Lower leg skin (tissue), 4 donors: ENCODE data around the gene FAM53B. TPM values are rescaled to one million over a fixed set of nuclear protein-coding genes. Genes with fewer than 3 reads are reported as not detected.
A peak's percentile ranks its signal among the peaks of the same experiment; 100 is the strongest.

ENCODE experiments used
- DNase-seq, 2 donors: peaks; one replicate each; pipeline ENCODE4 v3.0.0-alpha.2; 2019; ENCODE audit warnings: low spot score in 2 of 2
- H3K4me3 ChIP-seq: fragments of 200-600 bp; sonication (generic); 2 replicates; pipeline ENCODE4 v1.5.1; 2017; ENCODE audit warnings: mild to moderate bottlenecking, low read depth; ENCODE audit not compliant: poor library complexity, severe bottlenecking
- CTCF ChIP-seq, 3 donors: fragments of 450-650 bp; IDR thresholded peaks; one replicate each; pipeline ENCODE4 v1.5.1; 2016; ENCODE audit warnings: antibody characterized with exemption in 3 of 3, mild to moderate bottlenecking in 3 of 3, moderate library complexity in 2 of 3
- POLR2A ChIP-seq, 2 donors: fragments of 450-650 bp; IDR thresholded peaks; one replicate each; pipeline ENCODE4 v1.6.1; 2016 to 2017; ENCODE audit warnings: antibody characterized with exemption in 2 of 2, mild to moderate bottlenecking in 1 of 2, moderate library complexity in 1 of 2
- WGBS, 2 donors: methylation state at CpG; one replicate each; pipeline ENCODE4 v1.1.5; 2018; 5-methylcytosine and 5-hydroxymethylcytosine counted together
- intact Hi-C: fragments of 100-400 bp; cut with DNase I; formaldehyde crosslinking; loops from one replicate; pipeline ENCODE4 v1.15.0; 2023; ENCODE audit warnings: low total_unique reads
- total RNA-seq, 4 donors: library from RNA; depleted of rRNA; stranded (reverse); fragments of >200 nt; gene quantifications; one replicate each; pipeline ENCODE4 v1.1.0, GENCODE V29; 2016

FAM53B gene
- total RNA-seq, 4 donors from 2014 or later = 41.5 to 69.1 (median 58.2) TPM

DNA sequence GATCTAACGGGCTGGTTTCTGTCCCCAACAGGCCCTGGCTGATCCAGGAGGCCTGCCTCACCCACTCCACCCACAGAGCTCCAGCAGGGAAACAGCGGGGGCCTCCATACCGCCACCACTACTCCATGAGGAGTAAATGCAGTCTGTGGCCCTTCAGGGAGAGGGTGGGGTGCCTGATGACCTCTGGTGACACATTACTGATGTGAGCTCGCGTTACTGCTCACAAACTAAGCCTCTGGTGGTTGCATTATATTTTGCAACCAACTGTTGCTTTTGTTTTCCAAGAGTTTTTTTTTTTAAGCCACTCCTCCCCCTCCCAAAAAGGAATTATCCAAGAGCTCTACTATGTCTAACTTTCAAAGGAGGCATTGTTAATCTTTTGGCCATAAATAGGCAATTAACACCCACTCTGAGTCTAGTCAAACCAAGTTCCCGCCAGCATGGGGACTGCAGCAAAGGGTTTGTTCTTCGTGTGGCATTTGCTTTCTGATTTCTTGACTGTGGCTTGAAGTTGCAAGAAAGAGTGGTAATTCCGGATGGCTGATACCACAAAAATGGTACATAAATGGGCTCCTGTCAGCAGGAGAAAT, 72.6 kb downstream of the FAM53B start:
- no peak overlapping the region for H3K4me3 ChIP-seq
- intact Hi-C loops = no loop called here
- DNase-seq = peak in 1 of 2 donors; percentile 74
- 31 to 35% methylated on average over 8 of the region's 8 CpGs for WGBS, 2 donors
- no peak for TF ChIP-seq CTCF (IDR thresholded peaks at IDR 0.05)
- no peak for TF ChIP-seq POLR2A (IDR thresholded peaks at IDR 0.05)

GRCh38 chr10:124670849-124671248, 73.3 kb downstream of the FAM53B start:
- WGBS, 2 donors = 74 to 84% methylated on average over 13 of the region's 13 CpGs
- H3K4me3 ChIP-seq = no peak overlapping the region
- TF ChIP-seq POLR2A (IDR thresholded peaks at IDR 0.05) (no peak), CTCF (IDR thresholded peaks at IDR 0.05) (no peak)
- intact Hi-C loops = no loop called here
- no peak for DNase-seq

DNA sequence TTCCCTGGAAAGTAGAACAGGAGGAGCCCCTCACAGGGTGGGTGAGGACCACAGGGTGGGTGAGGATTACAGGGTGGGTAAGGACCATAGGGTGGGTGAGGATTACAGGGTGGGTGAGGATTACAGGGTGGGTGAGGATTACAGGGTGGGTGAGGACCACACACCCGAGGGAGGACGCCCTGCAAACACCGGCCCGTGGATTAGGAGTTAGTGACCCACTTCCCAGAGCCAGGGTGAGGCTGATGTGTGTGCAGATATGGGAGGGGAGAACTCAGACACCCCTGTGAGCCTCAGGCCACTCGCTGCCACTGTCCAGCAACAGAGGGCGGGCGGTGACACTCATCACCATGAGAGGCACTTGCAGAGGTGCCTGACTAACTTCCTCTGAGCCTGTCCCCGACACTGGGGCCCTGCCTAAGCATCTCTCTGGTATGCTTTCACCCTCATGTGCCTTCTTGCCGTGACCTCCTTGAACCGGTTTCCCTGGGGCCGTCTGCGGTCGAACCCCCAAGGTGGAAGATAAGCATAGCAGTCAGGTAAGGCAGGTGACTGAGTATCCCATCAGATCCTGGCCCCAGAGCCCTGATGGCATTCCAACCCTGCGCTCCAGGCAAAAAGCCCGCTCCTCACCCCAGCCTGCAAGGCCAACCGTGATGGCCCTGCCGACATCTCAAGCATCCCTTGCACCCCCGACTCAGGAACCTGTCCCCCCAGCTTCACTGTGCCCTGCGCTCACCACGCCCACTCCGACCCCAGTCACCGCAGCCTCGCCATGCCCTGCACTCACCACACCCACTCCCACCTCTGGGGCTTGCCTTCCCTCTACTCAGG, 74.1 kb downstream of the FAM53B start:
- 82 to 88% methylated on average over 23 of the region's 23 CpGs for WGBS, 2 donors
- DNase-seq = no peak
- TF ChIP-seq CTCF (IDR thresholded peaks at IDR 0.05) (no peak), POLR2A (IDR thresholded peaks at IDR 0.05) (no peak)
- intact Hi-C loops = no loop called here
- no peak overlapping the region for H3K4me3 ChIP-seq

GRCh38 chr10:124669141-124669823, 74.9 kb downstream of the FAM53B start:
- TF ChIP-seq POLR2A (IDR thresholded peaks at IDR 0.05) = no peak
- no peak for TF ChIP-seq CTCF (IDR thresholded peaks at IDR 0.05)
- H3K4me3 ChIP-seq = no peak overlapping the region
- DNase-seq = no peak
- intact Hi-C loops = no loop called here
- WGBS, 2 donors = 83 to 85% methylated on average over 20 of the region's 20 CpGs

DNA sequence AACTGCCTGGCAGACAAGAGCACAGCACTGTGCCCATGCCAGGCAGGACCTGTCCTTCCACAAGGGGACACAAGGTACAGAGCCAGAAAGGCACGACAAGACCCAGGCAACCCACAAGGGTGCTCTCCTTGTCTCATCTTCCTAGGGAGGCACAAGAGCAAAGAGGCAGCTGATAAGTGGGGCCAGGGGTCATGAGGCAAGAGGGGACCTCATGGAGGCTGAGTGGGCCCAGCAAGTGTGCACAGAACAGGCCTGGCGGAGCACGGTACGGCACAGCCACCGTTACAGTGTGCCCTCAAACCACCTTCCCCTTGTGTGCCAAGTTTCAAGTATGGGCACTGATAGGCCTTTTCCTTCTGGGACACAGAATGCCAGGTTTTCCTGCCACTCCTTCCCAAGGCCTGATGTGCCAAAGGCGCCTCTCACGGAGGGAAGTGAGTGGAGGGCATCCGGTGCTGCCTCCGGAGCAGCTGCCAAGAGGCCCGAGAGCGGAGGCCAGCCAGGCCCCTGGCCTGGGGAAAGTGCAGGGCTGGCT, 75.6 kb downstream of the FAM53B start:
- intact Hi-C loops = no loop called here
- 39 to 68% methylated on average over 11 of the region's 11 CpGs for WGBS, 2 donors
- H3K4me3 ChIP-seq = no peak overlapping the region
- TF ChIP-seq CTCF (IDR thresholded peaks at IDR 0.05) = no peak
- no peak for TF ChIP-seq POLR2A (IDR thresholded peaks at IDR 0.05)
- no peak for DNase-seq
